Sigmoid colon (tissue), 7 donors: ENCODE results near the gene PTPN14. TPM values are rescaled to one million over a fixed set of nuclear protein-coding genes. Genes with fewer than 3 reads are reported as not detected.

ENCODE experiments used
- DNase-seq: peaks from one replicate; pipeline ENCODE4 v3.0.0-alpha.2; 2019
- H3K27ac ChIP-seq, 4 donors: fragments of 200-600 bp; sonication (generic); one replicate each; pipeline ENCODE4 v1.5.1; 2016 to 2019; ENCODE audit warnings: mild to moderate bottlenecking in 1 of 4
- H3K27me3 ChIP-seq, 3 donors: fragments of 200-600 bp; sonication (generic); one replicate each; pipeline ENCODE4 v1.5.1; 2019; ENCODE audit warnings: mild to moderate bottlenecking in 1 of 3
- H3K36me3 ChIP-seq, 4 donors: fragments of 200-600 bp; sonication (generic); one replicate each; pipeline ENCODE4 v1.5.1; 2016 to 2019
- H3K4me1 ChIP-seq, 4 donors: fragments of 200-600 bp; sonication (generic); one replicate each; pipeline ENCODE4 v1.5.1; 2017 to 2019
- H3K4me3 ChIP-seq, 4 donors: fragments of 200-600 bp; sonication (generic); one replicate each; pipeline ENCODE4 v1.5.1; 2017 to 2019; ENCODE audit warnings: mild to moderate bottlenecking in 2 of 4, moderate library complexity in 1 of 4
- H3K9me3 ChIP-seq, 4 donors: fragments of 200-600 bp in 3 of 4; sonication (generic) in 3 of 4; one replicate each; pipeline versions ENCODE4 v1.5.1 to v1.6.1; 2013 to 2019
- CTCF ChIP-seq, 4 experiments: fragments of 450-650 bp in 3 of 4; fragments of 200-600 bp in 1 of 4; IDR thresholded peaks; one replicate each; pipeline ENCODE4 v1.5.1; 2016 to 2019; ENCODE audit warnings: antibody characterized with exemption in 4 of 4, mild to moderate bottlenecking in 3 of 4, moderate library complexity in 2 of 4
- EP300 ChIP-seq, 4 donors: sonication (generic); formaldehyde crosslinking; IDR thresholded peaks; one replicate each; pipeline ENCODE4 v1.6.1; 2017; ENCODE audit warnings: antibody characterized with exemption in 4 of 4
- POLR2A ChIP-seq, 2 donors: fragments of 450-650 bp; IDR thresholded peaks; one replicate each; pipeline ENCODE4 v1.6.1; 2016; ENCODE audit warnings: antibody characterized with exemption in 2 of 2, mild to moderate bottlenecking in 2 of 2, moderate library complexity in 2 of 2
- POLR2AphosphoS5 ChIP-seq, 4 donors: sonication (generic); formaldehyde crosslinking; IDR thresholded peaks; one replicate each; pipeline ENCODE4 v1.6.1; 2017; ENCODE audit warnings: antibody characterized with exemption in 4 of 4
- WGBS, 2 donors: extraction: QIAGEN DNeasy Blood & Tissue Kit; methylation state at CpG; one replicate each; pipeline ENCODE4 v1.1.7; 2013; 5-methylcytosine and 5-hydroxymethylcytosine counted together
- intact Hi-C: fragments of 100-400 bp; cut with DNase I; formaldehyde crosslinking; loops from one replicate; pipeline ENCODE4 v1.15.1; 2023
- polyA plus RNA-seq, 3 donors: library from polyadenylated mRNA; stranded (reverse); fragments of 200-250 nt; gene quantifications; one replicate each; pipeline ENCODE4 v1.2.3, GENCODE V29; 2013
- total RNA-seq, 4 donors: library from RNA; depleted of rRNA; stranded (reverse); fragments of >200 nt; gene quantifications; one replicate each; pipeline ENCODE4 v1.1.0, GENCODE V29; 2016
- donor health status: healthy with polysubstance abuse.
- donor health status: Bipolar disorder and iron deficiency.
- donor health status: healthy.

The PTPN14 gene
- total and polyA plus RNA-seq, 7 donors: 0.46 to 35.5 (median 20.1) TPM

- Histone ChIP-seq H3K36me3 (peaks cover 0 to 11% (median 0%) of the 10 kb centered on the region in 4 donors), H3K27ac (no peak overlapping the region), H3K9me3 (no peaks in the 10 kb centered on the region), H3K4me1 (no peaks in the 10 kb centered on the region), H3K27me3 (no peaks in the 10 kb centered on the region), H3K4me3 (no peak overlapping the region)
- intact Hi-C loops: no loop called here
- no peak for DNase-seq
- TF ChIP-seq POLR2AphosphoS5 (IDR thresholded peaks at IDR 0.05): no peak
- TF ChIP-seq CTCF (IDR thresholded peaks at IDR 0.05): no peak
- TF ChIP-seq EP300 (IDR thresholded peaks at IDR 0.05): no peak
- no peak for TF ChIP-seq POLR2A (IDR thresholded peaks at IDR 0.05)
- 88 to 91% methylated on average over 4 of the region's 4 CpGs for WGBS, 2 donors
These were observed 234.1 kb downstream of the PTPN14 start for GRCh38 chr1:214317300-214317699.

- Histone ChIP-seq H3K27me3 (no peaks in the 10 kb centered on the region), H3K36me3 (peaks cover 0 to 11% (median 0%) of the 10 kb centered on the region in 4 donors), H3K4me3 (no peak overlapping the region), H3K4me1 (no peaks in the 10 kb centered on the region), H3K9me3 (no peaks in the 10 kb centered on the region), H3K27ac (no peak overlapping the region)
- TF ChIP-seq POLR2A (IDR thresholded peaks at IDR 0.05): no peak
- intact Hi-C loops: no loop called here
- DNase-seq: no peak
- WGBS, 2 donors: 92 to 94% methylated on average over 5 of the region's 5 CpGs
These were observed 234.8 kb downstream of the PTPN14 start for GRCh38 chr1:214316593-214316992.

GRCh38 chr1:214314178-214314843 lies 237.1 kb downstream of the PTPN14 start:
- Histone ChIP-seq H3K4me1 (no peaks in the 10 kb centered on the region), H3K27me3 (no peaks in the 10 kb centered on the region), H3K9me3 (no peaks in the 10 kb centered on the region), H3K36me3 (peaks cover 0 to 8% (median 0%) of the 10 kb centered on the region in 4 donors), H3K27ac (no peak overlapping the region), H3K4me3 (no peak overlapping the region)
- TF ChIP-seq EP300 (IDR thresholded peaks at IDR 0.05) (no peak), CTCF (IDR thresholded peaks at IDR 0.05) (no peak)
- 93 to 95% methylated on average over 5 of the region's 5 CpGs for WGBS, 2 donors
- no peak for DNase-seq
- intact Hi-C loops: no loop called here

- WGBS, 2 donors: 92 to 93% methylated on average over 10 of the region's 10 CpGs
These were observed 238.8 kb downstream of the PTPN14 start for GRCh38 chr1:214312530-214313051.

More at GRCh38 chr1:214312530-214313051, 238.8 kb downstream of the PTPN14 start:
- intact Hi-C loops: no loop called here
- Histone ChIP-seq H3K4me3 (no peak overlapping the region), H3K27me3 (no peaks in the 10 kb centered on the region), H3K9me3 (no peaks in the 10 kb centered on the region), H3K27ac (no peak overlapping the region), H3K36me3 (no peaks in the 10 kb centered on the region), H3K4me1 (no peaks in the 10 kb centered on the region)
- no peak for DNase-seq
- TF ChIP-seq CTCF (IDR thresholded peaks at IDR 0.05) (no peak), POLR2AphosphoS5 (IDR thresholded peaks at IDR 0.05) (no peak)
